Stimulated activated CD4-positive, alpha-beta T cell treated with anti-CD3 and anti-CD28 coated beads, Interleukin-12 subunit alpha, Interleukin-12 subunit beta, amount 100 ng/mL, for 24 hours (primary cell): ENCODE data around the gene LZTS3.
"Not testable (repeated sequence)": the region's sequence is repeated elsewhere in the genome, so short reads cannot be mapped to it uniquely, and the experiment has no call there.

Experiments
- DNase-seq, 2 experiments: peaks; one replicate each; pipeline ENCODE4 v3.0.0-alpha.2; 2020; ENCODE audit warnings: low read depth in 2 of 2

Gene LZTS3

GRCh38 chr20:3172933-3173609, at the start of gene LZTS3:
TSS of gene LZTS3 (minus strand) at chr20:3173549. CDS start at chr20:3167163, 6,386 bp downstream.
- peak; percentile 52 to 62 for DNase-seq

- DNase-seq = no peak
These were observed 48.3 kb upstream of the LZTS3 start for GRCh38 chr20:3221398-3222226.

- DNase-seq = peak; percentile 47 to 69
These were observed 45.1 kb upstream of the LZTS3 start for GRCh38 chr20:3218307-3218988.

- not testable (repeated sequence) for DNase-seq
These were observed 42.1 kb upstream of the LZTS3 start for GRCh38 chr20:3215359-3215917.

- DNase-seq = no peak
These were observed 39.9 kb upstream of the LZTS3 start for GRCh38 chr20:3213226-3213625.

GRCh38 chr20:3210346-3210745, 37.0 kb upstream of the LZTS3 start:
- DNase-seq = no peak

- DNase-seq = no peak
These were observed 36.6 kb upstream of the LZTS3 start for GRCh38 chr20:3209946-3210317.

GRCh38 chr20:3209257-3209945, 36.1 kb upstream of the LZTS3 start, which contains the start of gene ITPA:
TSS of gene ITPA (plus strand) at chr20:3209498. CDS start at chr20:3209552, 54 bp downstream.
- peak; percentile 52 to 57 for DNase-seq

GRCh38 chr20:3208786-3209256, 35.5 kb upstream of the LZTS3 start:
- no peak for DNase-seq

- peak; percentile 86 to 94 for DNase-seq
These were observed 30.9 kb upstream of the LZTS3 start, which contains the start of gene DDRGK1 for GRCh38 chr20:3204124-3204794. TSS of gene DDRGK1 (minus strand) at chr20:3204682. CDS start at chr20:3204627, 55 bp downstream.

GRCh38 chr20:3203315-3204123, 30.2 kb upstream of the LZTS3 start:
- no peak for DNase-seq

GRCh38 chr20:3202965-3203314, 29.6 kb upstream of the LZTS3 start:
- no peak for DNase-seq

GRCh38 chr20:3199976-3200755, 26.8 kb upstream of the LZTS3 start:
- no peak for DNase-seq

GRCh38 chr20:3199206-3199605, 25.9 kb upstream of the LZTS3 start:
- no peak for DNase-seq

GRCh38 chr20:3195590-3196237, 22.4 kb upstream of the LZTS3 start:
- no peak for DNase-seq

- no peak for DNase-seq
These were observed 21.4 kb upstream of the LZTS3 start for GRCh38 chr20:3194617-3195280.

- no peak for DNase-seq
These were observed 20.7 kb upstream of the LZTS3 start for GRCh38 chr20:3193806-3194616.
